HG03439 (cell line): ENCODE data around the gene PPID.
"Not testable (repeated sequence)": the region's sequence is repeated elsewhere in the genome, so short reads cannot be mapped to it uniquely, and the experiment has no call there.

ENCODE experiments used
- ATAC-seq: cut with Tn5 transposase; IDR thresholded peaks from one replicate; pipeline ENCODE4 v1.9.1; 2021; ENCODE audit warnings: mild to moderate bottlenecking, moderate library complexity; ENCODE audit not compliant: unreplicated experiment

The PPID gene

DNA sequence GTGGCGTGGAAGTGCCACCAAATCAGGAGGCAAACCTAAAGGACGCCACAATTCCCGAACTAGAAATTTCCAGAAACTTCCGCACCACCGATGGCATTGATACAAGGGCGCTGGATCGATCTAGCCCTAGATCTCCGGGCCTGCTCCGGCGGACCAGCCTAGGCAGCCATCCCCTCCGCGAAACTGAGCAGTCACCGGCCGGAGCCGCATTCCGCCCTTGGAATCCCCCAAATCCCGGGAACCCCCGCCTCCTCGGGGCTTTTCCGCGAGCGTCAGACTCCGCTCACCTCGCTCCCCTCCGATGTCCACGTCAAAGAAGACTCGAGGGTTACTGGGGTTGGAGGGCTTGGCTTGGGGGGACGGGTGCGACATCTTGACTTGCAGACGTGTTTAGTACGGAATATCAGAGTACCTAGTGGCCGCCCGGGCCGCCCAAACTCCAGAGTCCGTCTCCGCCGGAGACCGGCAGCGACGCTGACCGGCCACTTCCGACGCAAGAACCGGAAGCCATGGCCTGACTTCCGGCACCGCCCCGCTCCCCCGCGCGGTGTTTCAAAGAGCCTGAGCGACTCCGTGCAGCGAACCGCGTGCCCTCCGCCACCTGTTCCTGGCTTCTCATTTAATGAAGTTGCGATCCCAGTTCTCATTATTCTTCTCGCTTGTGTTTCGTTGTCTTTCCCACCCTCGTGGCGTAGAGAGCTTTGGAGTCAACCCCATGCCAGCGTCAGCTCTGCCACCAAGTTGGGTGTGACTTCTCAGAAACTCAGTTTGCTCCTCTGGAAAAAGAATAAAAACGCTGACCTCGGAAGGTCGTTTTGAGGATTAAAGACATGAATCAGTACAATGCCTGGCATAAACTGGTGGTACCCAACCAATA is at the start of gene PPID:
Gene PPID, minus strand, starts transcription at position 480 of the 877 bp plus-strand sequence. Its CDS starts 108 bp downstream, at position 372.
- peak; percentile 97 for ATAC-seq

DNA sequence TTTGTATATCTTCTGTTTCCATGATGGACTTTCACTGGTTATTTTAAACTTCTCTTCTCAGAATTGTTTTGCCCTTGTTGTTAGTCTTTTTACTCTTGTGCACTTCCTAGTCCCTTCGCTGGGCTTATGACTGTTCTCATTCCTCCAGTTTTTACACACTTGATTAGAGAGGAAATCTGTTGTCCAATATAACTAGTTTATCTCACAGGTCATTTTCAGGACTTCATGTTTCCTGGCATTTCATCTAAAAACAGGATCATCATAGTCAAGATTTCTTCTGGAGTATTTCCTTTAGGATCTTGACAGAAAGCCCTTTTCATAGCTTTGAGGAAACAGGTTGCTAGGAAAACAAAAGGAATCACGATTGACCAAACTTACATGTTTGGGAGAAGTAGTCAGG is 48.6 kb upstream of the PPID start:
- ATAC-seq, result no peak

DNA sequence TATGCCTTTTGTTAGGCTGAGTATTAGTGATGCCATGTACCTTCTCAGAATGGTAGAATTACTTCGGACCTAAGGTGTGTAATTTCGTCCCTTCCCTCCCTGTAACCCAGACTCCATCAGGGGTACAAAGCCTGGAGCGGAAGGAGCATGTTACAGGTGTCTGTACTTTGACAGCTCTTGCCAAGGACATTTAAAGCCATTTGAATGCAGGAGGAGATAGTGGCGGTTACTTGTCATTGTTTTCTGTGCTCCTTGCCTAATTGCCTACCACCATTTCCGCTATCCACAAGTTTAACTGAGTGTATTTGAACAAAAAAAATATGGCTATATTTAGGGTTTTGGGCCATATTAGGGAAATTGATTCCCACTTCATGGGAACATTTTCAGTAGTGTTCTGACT is 47.5 kb upstream of the PPID start:
- no peak for ATAC-seq

DNA sequence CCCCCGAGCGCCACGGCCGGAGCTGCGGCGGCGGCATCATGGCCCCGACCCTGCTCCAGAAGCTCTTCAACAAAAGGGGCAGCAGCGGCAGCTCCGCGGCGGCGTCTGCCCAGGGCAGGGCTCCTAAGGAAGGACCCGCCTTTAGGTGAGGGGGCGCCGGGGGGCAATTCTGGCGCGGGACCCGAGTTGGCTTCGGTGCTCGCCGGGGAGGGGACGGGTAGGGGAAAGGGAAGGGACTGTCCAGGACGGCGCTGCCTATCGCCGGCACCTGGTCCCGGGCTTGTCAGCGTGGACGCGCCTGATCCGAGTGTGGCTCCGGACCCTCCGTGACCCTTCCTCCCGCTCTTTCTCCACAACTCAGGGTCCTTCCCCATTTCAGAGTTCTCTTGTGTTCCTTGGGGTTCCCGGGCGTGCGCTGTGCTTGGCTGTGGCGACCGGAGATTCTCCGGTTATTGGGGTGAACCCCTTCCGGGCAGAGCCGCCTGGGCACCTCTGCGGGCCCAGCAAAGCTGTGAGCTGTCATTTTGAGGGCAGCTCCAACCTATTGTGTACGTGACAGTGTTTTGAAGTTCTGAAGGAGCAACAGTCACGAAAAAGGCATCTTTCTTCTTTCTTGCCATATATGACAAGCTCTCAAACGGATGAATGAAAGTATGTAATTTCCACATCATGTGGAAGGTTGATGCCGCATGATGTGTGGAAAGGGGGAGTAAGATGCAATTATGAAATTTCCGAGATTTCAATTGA is 46.2 kb upstream of the PPID start:
- peak; percentile 38 for ATAC-seq

DNA sequence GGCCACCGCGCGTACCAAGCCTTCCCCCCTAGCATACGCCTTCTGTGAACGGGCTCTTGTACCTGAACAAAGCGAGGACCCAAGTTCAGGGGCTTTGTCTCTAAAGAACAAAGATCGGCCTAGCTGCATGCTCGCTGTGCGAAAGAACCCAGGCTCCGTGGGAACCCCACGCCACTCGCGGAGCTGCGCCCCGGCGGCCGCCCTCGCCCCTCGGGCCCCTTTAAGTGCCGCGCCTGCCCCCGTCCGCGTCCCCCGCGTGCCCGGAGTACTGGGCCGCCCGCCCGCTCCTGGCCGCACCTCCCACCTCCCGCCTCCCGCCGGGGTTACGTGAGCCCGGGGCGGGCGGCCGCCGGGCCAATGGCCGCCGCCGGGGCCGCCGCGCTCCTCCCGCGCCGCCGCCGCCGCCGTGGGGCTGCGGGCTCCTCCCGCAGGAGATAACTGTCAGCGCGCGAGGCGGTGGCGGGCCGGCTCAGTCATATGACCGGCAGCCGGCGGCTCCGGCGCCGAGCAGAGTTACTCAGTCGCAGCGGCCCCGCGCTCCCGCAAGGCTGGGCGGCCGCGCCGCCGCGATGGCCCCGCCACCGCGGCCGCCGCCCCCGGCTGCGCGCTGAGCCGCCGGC is 45.5 kb upstream of the PPID start, which contains the start of gene FNIP2:
Gene FNIP2, plus strand, starts transcription at position 472 of the 620 bp plus-strand sequence. CDS start 187 bp downstream, outside the sequence.
- peak; percentile 81 for ATAC-seq

DNA sequence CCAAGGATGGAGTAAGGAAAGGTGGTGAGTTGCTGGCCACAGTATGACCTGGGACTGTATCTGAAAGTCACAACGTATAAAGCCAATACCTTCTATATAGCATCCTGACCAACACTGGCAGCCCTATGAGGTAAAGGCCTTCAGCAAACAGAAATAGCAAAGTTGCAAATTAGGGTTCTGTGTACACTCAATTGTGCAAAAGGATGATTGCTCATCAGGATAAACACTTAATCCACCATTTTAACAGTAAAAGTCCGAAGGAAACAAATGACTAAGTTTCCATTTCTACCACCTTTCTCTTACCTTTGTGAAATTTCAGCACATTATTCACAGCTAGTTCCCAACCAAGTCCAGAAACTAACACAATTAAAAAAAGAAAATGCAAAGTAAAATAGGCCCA is 44.3 kb upstream of the PPID start:
- no peak for ATAC-seq

DNA sequence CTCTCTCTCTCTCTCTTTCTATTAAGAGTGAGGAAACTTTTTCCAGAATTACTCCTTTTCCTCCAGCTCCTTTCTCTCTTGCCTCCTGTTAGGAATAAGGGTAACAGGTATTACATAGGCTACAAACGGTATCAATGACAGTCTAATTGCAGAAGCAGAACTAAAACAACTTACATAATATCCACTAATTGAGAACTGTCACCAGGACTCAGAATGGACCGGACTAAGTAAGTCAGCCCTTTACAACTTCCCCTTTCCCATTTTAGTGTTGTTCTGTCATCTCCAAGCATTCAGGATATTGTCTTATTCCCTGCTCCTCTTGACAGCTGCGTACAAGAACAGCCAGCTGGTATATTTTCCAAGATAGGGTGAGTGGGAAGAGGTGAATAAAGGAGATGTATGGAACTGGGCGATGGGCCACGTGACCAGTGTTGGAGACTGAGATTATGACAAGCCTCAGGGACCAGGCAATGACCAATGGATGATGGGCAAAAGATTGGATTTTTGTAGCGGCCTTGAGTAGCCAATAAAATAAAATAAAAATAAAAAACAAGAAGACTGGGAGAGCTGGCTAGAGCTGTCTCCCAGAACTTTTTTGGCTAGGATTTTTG is 43.3 kb upstream of the PPID start:
- no peak for ATAC-seq

DNA sequence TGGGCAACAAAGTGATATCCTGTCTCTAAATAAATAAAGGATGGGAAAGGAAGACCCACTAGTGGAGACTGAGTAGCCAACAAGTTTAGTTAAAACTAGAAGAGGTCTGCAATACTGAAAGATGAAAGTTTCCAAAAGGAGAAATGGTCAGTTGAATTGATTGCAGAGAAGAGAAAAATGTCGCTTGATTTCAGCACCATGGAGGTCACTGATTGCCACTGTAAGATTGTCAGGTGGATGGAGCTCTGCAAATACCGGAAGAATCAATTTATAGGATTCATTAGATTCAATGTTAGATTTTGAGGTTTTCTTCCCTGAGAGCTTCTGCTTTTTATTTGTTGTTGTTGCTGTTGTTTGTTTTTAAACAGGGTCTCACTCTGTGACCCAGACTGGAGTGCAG is 40.3 kb upstream of the PPID start:
- ATAC-seq, result no peak

DNA sequence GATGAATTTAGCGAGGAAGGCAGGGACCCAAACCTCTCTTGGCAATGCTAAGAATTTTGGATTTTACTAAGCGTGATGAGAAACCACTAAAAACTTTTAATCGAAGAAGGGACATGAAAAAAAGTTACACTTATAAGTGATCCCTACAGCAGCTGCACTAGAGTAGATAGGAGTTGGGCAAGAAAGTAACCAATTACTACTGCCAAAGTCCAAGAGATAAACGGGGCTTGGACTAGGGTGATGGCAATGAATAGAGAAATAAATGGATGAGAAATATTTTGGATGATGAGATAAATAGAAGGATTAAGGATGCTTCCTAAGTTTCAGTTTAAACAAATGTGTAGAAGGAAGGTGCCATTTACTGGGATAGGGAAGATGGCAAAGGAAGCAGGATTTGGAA is 39.4 kb upstream of the PPID start:
- ATAC-seq, result no peak

DNA sequence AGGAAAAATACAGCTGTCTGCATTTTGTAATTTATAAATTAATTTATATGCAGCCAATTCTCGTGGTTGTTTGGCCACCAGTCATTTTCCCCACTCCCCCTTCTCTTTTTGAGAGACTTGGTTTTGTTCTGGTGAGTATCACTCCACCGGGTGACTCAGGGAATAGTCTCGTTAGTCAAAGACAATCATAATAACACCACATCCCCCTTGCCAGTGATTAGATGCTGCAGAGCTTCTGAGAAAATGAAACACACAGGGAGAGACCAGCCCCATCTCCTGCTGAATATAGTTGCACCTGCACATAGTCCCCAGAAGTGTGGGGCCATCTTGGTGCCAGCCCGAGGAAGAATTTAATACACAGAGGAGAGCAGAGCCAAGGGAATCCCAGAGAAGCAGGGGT is 37.7 kb upstream of the PPID start:
- no peak for ATAC-seq

DNA sequence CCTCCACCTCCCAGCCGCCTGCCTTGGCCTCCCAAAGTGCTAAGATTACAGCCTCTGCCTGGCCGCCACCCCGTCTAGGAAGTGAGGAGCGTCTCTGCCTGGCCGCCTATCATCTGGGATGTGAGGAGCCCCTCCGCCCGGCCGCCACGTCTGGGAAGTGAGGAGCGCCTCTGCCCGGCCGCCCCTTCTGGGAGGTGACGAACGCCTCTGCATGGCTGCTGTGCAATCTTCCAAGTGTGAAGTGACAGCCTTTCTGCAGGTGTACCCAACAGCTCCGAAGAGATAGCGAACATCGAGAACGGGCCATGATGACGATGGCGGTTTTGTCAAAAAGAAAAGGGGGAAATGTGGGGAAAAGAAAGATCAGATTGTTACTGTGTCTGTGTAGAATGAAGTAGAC is 36.3 kb upstream of the PPID start:
- ATAC-seq, result not testable (repeated sequence)

DNA sequence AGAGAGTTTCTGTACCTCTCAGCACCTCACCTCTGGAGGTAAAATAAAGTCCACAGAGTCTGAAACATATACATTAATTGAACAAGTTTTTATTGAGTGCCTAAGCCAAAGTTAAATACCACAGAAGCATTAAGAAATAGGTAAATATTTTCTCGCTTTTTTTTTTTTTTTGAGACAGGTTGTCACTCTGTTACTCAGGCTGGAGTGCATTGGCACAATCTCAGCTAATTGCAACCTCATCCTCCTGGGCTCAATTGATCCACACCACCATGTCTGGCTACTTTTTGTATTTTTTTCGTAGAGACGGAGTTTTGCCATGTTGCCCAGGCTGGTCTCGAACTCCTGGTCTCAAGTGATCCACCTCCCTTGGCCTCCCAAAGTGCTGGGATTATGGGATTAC is 35.5 kb upstream of the PPID start:
- ATAC-seq, result no peak

DNA sequence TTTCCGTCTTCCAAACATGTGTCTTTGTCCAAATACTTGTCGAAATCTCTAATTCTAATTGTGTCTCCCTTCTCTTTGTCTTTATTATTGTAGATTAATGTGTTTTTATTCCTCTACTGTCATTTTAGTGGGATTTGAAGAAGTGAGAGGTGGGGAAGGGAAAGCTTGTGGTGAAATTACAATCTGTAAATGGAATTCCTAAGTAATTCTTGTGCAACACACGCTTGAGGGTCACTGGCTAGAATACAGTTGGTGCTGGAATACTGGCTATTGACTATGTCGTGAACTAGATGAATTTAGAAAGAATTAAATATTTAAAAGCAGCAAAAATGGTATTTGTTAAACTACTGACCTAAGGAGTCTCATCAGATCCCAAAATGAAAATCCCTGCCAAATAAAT is 34.9 kb upstream of the PPID start:
- ATAC-seq, result no peak

DNA sequence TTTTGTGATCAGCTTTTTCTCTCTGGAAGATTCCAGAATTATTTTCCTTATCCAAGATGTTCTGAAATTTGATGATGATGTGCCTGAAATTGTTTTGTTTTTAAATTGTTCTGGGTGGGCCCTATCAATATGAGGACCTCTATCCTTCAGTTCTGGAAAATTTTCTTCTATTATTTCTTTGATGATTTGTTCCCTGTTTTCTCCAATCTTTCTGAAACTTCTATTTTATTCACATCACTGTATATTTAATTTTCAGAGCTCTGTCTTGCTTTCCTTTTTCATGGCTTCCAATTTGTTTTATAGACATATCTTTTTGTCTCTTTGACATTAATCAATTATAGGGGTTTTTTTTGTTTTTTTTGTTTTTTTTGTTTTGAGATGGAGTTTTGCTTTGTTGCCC is 33.4 kb upstream of the PPID start:
- ATAC-seq, result no peak

DNA sequence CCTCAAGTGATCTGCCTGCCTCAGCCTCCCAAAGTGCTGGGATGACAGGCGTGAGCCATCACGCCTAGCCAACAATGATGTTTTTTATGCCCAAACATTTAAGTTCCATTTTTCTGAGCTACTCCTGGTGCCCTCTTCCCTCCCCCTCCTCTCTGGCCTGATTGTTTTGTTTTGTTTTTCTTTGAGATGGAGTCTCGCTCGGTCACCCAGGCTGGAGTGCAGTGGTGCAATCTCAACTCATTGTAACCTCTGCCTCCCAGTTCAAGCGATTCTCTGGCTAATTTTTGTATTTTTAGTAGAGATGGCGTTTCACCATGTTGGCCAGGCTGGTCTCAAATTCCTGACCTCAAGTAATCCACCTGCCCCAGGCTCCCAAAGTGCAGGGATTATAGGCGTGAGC is 32.6 kb upstream of the PPID start:
- ATAC-seq, result not testable (repeated sequence)

DNA sequence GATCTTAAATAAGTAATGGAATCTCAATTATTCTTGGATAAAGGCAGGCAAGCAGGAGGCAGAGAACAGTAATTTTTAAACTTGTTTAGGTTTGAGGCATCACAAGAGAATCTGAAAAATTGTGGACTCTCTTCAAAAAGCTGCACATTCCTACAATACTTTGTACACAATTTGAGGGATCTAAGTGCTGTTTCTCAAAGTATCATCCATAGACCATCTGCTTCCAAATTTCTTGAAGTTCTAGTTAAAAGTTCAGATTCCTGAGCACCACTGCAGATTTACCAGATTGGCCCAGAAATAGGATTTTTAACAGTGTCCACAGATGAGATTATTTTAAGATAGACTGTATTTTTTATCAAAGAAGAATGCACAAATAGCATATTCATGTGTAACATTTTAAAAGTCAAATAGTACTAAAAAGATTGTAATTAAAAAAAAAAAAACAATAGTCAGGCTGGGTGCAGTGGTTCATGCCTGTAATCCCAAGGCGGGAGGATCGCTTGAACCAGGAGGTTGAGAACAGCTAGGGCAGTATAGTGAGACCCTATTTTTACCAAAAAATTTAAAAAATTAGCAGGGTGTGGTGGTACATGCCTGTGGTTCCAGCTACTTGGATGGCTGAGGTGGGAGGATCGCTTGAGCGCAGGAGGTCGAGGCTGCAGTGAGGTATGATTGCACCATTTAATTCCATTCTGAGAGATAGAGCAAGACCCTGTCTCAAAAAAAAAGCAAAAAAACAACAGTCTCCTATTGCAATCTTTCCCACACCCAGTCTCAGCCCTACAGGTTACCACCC is 31.4 kb upstream of the PPID start:
- no peak for ATAC-seq

DNA sequence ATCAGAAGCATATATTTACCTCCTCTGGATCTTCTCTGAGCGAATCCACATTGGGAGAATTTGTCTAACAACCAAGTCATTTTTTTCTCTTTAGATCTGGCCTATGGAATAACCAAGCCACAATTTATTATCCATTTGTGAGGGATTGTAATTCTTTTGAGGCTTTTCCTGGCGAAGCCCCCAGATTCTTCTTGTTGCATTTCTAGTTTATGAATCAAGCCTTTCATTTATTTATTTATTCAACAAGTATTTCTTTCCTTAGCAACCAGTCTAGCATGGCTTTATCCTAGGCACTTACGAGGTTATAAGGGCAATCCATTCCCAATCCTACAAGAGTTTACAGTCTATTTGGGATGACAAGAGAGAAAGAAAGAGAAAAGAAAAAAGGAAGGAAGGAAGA is 27.2 kb upstream of the PPID start:
- no peak for ATAC-seq

DNA sequence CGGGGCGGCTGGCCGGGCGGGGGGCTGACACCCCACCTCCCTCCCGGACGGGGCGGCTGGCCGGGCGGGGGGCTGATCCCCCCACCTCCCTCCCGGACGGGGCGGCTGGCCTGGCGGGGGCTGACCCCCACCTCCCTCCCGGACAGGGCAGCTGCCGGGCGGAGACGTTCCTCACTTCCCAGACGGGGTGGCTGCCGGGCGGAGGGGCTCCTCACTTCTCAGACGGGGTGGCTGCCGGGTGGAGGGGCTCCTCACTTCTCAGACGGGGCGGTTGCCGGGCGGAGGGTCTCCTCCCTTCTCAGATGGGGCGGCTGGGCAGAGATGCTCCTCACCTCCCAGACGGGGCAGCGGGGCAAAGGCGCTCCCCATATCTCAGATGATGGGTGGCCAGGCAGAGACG is 23.3 kb upstream of the PPID start:
- not testable (repeated sequence) for ATAC-seq

DNA sequence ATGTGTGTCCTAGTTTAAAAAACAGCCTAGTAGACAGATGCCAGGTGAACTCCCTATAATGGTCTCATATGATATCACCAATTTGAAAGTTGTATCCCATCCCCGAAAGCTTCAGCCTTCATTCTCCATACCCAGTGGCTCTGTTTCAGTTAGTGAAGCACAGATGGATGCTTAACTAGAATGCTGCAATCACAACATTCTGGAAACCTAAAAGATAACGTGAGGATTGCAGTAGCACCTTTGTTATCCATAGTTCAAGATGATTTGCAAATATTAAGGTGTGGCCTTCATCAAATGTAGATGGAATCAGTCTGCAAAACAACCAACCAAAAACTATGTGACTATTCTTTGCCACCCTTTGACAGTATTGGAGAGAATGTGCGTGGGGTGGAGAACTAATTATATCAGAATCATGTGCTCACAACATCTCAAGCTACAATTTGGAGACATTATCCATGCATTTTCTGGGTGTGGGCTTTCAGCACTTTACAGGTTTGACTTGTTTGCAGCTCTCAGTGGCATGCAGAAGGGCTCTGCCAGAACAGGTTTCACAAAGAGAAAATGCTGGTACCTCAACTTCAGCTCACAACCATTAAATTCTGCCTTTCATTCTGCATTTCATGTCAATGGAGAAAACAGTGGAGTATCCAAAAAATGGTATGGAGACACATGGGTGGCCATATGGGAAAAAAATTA is 18.3 kb upstream of the PPID start:
- ATAC-seq, result no peak

DNA sequence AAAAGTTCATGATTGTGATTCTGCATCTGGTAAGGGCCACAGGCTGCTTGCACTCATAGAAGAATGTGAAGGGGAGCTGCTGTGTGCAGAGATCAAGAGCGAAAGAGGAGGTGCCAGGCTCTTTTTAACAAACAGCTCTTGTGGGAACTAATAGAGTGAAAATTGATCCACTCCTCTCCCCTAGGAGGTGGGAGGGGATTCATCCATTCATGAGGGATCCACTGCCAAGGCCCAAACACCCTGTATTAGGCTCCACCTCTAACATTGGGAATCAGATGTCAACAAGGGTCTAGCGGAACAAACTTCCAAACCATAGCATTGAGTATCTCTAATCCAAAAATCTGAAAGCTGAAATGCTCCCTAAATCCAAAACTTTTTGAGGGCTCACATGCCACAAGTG is 16.4 kb upstream of the PPID start:
- ATAC-seq, result no peak
